ENCODE results near the gene TRDMT1.

Gene TRDMT1

GRCh38 chr10:17229967-17230682 is 28.7 kb upstream of the TRDMT1 start:
- peak; percentile 92 for DNase-seq

- DNase-seq = no peak
Observed at GRCh38 chr10:17229717-17229966, 28.2 kb upstream of the TRDMT1 start.

GRCh38 chr10:17229016-17229716 is 27.7 kb upstream of the TRDMT1 start:
- DNase-seq = peak; percentile 89

- peak; percentile 86 for DNase-seq
Observed at GRCh38 chr10:17228091-17229015, 26.9 kb upstream of the TRDMT1 start, which contains the start of gene VIM. Gene VIM, plus strand, starts transcription at chr10:17228241. Its CDS starts 1,182 bp downstream, at chr10:17229423.

DNA sequence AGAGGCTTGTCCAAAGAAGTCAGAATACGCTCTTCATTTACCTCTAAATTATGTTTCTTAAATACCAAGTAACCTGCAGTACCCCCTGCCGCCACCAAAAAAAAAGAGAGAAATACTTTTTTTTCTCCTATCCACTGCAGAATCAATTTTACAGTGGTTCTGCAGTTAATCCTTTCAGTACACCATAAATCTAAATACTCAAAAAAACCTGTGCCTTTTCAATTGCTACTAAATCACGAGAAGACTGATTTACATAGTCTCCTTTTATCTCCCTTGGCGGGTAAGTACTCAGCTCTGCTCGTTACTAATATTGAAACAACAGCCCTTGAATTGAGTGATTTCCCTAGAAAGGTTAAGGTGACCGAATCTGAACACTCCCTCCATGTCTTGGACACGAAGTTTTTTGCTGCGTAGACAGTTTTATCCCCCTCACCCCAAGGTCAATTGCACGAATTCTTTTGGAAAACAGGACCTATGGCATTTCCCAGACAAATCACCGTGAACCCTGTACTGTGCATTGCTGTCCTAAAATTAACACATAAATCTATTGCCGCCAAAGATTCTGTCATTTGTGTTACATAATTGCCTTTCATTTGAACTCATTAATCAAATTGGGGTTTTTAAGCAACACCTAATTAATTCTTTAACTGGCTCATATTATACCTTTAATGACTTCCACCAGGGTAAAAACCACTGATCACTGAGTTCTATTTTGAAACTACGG is 26.1 kb upstream of the TRDMT1 start:
- DNase-seq = peak; percentile 60

DNA sequence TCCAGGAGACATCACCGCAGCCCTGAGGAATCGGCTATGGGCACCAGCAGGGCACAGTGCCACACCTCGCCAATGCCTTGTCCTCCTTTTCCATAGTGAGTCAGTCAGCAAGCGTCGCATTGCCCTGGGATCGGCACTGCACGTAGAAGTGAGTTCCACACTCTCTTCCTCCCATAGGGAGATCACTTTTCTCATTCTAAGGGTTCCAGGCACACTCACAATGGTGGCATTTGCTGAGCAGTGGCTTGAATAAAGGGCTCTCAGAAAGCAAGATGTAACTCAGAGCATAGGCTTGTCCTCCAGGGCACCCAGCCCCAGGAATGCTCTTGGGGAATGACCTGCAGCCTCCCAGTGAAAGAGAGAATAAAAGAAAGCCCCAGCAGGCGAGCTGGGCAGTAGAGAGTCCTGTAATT is 25.4 kb upstream of the TRDMT1 start:
- no peak for DNase-seq

DNA sequence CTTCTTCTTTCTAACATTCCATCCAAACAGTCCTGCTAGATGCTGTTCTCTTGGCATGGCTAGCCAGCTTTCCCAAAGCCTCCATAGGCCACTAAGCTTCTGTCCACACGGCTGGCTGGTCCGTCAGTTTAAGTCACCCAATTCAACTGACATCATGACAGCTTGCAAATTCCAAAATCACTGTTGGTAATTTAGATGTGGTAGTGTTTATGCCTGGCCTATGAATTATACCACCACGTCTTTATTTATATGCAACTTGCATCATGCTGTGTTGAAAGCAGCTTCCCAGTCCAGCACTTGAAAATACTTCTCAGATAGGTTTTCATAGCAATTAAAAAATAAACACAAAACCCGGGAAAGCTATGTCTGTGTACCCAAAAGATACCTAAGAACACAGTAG is 24.3 kb upstream of the TRDMT1 start:
- no peak for DNase-seq

- no peak for DNase-seq
Observed at GRCh38 chr10:17222329-17222728, 20.9 kb upstream of the TRDMT1 start.

DNA sequence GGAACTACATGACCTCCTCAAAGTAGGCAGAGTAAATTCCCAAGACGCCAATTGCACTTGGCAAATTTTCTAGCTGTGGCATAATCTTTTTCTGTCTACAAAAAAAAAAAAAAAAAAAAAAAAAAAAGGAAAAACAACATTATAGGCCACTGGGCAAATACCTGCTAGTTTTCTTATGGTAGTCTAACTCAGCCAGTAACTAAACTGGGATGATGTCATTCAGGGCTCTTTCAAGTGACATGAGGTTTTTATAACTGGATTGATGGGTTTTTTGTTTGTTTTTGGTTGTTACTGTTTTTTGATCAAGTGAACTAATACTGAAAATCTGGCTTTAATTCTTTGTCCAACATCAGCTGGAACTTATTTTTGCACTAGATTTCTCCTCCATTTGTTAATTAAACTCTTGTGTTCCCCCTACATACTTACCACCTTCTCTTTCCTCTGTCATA is 19.2 kb upstream of the TRDMT1 start:
- no peak for DNase-seq

GRCh38 chr10:17219024-17219423 is 17.6 kb upstream of the TRDMT1 start:
- DNase-seq = no peak

GRCh38 chr10:17217631-17218232 is 16.3 kb upstream of the TRDMT1 start:
- no peak for DNase-seq

GRCh38 chr10:17216901-17217395 is 15.5 kb upstream of the TRDMT1 start:
- no peak for DNase-seq

DNA sequence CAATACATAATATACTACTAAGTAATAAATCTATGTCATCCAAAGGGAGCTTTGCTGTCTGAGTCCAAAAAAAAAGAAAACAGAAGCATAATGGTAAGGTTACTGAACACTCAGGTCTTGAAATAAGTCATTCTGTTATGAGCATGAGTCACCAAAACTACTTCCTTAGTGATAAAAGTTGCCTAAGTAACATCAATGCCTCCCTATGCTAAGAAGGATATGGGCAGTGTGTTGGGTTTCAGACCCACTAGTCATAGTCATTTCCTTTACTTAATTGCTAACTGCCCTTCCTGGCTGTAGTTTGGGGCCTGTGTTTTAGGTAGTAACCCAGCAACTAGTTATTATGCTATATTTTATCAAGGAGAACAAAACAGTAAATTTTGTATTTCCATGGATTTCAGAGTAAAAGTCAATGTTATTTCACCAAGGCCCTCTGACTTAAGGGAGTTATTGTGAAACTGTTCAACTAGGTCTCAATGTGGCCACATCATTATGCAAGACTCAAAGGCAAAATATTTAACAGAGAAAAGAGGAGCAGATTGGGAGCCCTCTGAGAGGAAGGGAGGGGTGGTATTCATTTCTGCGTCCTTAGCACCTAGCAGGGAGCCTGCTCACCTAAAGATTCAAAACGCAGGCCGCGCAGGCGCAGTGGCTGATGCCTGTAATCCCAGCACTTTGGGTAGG is 14.9 kb upstream of the TRDMT1 start:
- peak; percentile 78 for DNase-seq

- DNase-seq = no peak
Observed at GRCh38 chr10:17215782-17216122, 14.3 kb upstream of the TRDMT1 start.

DNA sequence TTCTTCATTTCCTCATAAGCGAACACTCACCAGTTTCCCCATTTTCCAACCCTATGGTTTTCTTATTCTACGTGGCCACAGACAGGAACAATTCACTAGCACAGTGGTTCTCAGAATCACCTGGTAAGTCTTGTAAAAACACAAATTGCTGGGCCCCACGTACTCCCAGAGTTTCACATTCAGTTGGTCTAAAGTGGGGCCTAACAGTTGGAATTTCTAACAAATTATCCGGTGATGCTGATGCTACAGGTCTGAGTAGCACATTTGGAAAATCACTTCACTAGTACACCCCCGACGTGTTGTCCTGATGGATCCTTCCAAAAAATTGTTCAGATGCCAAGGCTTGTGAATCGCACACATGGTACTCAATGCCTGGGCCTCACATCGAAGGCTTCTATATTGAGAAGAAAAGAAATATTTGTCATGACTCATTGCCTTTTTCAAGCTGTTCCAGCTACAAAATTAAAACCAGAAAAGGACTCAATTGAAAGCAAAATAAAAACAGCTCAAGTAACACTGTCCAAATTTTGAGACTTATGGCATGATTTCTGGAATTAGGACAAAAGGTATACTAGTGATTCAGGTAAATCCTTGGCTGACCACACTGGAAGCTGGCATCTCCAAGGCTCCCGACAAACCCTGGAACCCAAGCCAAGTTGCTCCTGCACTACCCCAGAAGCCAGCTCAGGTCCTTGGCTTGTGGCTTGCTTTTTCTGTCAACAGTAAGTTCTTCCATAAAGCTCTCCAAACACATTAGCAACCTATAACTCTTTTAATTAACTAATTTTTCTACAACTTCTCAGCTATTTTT is 13.7 kb upstream of the TRDMT1 start:
- DNase-seq = no peak

- DNase-seq = no peak
Observed at GRCh38 chr10:17214526-17214925, 13.1 kb upstream of the TRDMT1 start.

GRCh38 chr10:17213646-17214349 is 12.3 kb upstream of the TRDMT1 start:
- no peak for DNase-seq

DNA sequence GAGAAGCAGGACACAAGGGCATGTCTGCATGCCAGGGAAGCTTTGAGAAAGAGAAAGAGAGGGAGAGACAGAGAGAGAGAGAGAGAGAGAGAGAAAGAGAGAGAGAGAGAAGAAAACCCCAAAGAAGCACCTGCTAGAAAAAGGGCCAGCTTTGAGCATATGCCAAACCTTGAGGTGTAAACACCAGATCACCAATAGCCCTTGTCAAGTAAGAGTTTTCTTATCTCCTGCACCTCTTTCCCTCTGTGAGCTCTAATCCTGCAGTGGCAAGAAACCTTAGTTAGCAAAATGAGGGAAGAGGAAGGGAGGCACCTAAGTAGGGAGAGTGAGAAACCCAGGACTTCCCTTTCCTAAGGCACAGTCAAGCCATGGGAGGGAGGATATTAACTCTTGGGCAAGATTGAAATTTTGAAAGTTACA is 11.3 kb upstream of the TRDMT1 start:
- no peak for DNase-seq

DNA sequence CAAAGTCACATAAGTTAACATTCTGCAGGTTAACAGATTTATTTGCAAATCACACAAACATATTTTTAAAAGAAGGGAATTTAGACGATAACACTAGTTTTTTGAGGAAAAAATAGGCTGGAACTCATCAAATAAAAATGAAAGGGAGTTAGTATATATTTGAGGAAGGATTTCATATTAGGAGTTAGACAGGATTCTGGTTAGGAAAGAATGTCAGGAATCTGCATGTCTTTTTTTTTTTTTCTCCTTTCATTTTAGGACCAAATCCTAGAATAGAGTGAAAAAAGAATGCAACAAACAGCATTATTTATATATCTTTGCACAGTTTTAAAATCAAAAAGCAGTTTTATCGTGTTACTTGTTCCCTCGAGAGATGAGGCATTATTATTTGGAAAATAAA is 8.9 kb upstream of the TRDMT1 start:
- DNase-seq = no peak

DNA sequence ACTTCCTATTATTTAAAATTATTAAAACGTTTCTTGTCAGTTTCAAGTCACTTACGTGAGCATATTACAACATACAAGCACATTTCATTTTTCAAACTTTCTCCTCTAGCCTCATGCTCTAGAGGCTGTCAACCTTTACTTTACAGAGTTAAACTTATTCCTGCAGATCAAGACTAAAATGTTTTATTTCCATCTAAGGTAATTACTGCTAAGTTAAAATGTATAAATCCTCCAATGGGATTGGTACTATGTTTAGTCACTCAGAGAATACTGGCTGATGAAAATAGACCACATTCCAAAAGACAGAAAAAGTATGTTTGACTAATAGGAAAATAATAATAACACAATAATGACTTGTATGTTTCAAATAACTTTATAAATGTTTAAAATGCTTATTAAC is 8.4 kb upstream of the TRDMT1 start:
- no peak for DNase-seq
